HG03457 (cell line): ENCODE results near the gene KLF7.
"Not testable (repeated sequence)": the region's sequence is repeated elsewhere in the genome, so short reads cannot be mapped to it uniquely, and the experiment has no call there.

Source experiments
- ATAC-seq: cut with Tn5 transposase; IDR thresholded peaks from one replicate; pipeline ENCODE4 v1.9.1; 2021; ENCODE audit warnings: moderate number of reproducible peaks; ENCODE audit not compliant: unreplicated experiment

KLF7 gene

DNA sequence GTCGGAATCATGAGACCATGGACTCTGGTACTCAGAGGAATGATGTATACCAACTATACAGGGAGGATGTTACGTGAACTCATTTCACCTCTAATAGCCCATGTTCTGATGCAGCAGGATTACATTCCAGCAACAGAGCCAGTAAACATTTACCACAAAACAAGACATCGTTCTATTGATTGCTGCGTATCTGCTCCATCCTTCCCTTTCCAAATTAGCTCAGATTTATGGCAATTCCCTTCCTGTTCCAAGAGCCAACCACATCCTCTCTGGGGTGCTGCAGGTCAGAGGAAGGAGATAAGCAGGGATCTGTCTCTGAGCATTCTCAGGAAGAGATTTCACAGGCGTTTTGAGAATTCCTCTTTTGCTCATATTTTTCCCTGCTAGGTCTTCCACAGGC is 98.3 kb downstream of the KLF7 start:
- no peak for ATAC-seq

GRCh38 chr2:207066791-207067460 is 98.8 kb downstream of the KLF7 start:
- no peak for ATAC-seq

DNA sequence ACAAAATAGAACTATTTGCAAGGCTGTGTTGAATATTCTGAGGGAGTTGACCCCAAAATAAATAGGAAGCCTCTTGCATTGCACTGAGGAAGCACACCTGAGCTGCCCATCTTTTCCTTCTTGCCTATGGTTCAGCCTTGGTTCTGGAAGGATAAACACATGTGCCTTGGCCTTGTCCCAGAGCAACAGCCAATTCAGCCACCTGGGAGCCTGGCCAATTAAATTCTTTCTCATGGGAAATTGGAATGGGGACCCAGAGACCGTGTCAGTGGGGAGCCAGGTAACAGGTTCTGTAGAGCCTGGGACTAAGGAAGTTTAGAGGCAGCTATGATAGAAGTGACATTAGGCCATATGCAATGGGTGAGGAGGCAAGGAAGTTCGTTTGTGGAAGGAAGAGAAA is 99.6 kb downstream of the KLF7 start:
- no peak for ATAC-seq

GRCh38 chr2:207064128-207064690 is 101.5 kb downstream of the KLF7 start:
- no peak for ATAC-seq

GRCh38 chr2:207061181-207061580 is 104.6 kb downstream of the KLF7 start:
- ATAC-seq: no peak

GRCh38 chr2:207055257-207055656 is 110.5 kb downstream of the KLF7 start:
- no peak for ATAC-seq

DNA sequence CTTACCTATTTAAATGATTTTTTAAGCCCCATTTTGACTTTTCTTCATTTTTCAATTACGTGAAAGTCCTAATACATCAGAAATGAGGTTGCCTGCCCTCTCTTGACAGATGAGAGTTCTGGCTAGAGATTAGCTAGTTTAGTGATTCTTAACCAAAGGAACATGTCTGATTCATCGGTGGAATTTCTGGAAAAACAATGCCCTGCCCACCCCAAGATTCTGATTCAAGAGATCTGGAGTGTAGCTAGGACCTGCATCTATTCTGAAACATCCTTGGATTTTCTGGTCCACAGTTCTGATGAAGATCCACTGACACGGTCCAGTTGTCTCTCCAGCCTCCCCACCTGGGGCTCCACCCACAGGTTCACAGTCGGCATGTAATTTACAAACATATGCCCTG is 111.2 kb downstream of the KLF7 start:
- no peak for ATAC-seq

DNA sequence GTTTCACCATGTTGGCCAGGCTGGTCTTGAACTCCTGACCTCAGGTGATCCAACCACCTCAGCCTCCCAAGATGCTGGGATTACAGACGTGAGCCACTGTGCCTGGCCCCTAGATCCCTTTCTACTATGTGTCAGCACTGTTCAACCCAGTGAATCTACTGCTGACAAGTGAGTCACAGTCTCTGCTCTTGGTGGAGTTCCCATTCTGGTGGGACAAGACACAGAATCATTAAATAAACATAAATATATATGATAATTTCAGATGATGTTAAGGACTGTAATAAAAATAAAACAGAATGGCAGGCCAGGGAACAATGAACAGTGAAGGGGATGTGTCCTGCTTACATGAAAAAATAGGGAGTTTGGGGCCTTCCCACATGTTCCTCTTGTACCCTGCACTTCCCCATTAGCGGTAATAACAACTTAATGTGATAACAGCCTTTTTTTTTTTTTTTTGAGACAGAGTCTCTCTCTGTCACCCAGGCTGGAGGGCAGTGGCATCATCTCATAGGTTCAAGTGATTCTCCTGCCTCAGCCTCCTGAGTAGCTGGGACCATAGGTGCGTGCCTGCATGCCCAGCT is 114.3 kb downstream of the KLF7 start:
- ATAC-seq: no peak

GRCh38 chr2:207049122-207049521 is 116.6 kb downstream of the KLF7 start:
- no peak for ATAC-seq

DNA sequence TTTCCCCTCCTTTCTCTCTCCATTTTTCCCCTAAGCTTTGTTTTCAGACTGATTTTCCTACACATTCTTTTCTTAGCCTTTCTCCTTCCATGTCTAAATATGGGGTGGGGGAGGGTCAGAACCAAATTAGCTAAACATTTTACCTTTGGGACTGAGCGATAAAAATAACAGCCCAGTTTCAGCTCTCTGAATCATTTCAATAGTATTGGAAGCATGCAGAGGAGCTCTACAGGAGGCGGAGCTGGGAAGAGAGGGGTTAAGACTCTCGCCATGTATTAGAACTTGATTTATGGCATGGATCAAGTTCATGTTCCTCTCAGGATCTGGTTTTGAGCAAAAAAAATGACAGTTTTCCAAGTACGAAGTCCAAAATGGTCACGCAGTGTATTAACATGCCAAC is 117.3 kb downstream of the KLF7 start:
- no peak for ATAC-seq

GRCh38 chr2:207046724-207047123 is 119.0 kb downstream of the KLF7 start:
- ATAC-seq: no peak

- ATAC-seq: no peak
These were observed 120.2 kb downstream of the KLF7 start for GRCh38 chr2:207045531-207045930.

DNA sequence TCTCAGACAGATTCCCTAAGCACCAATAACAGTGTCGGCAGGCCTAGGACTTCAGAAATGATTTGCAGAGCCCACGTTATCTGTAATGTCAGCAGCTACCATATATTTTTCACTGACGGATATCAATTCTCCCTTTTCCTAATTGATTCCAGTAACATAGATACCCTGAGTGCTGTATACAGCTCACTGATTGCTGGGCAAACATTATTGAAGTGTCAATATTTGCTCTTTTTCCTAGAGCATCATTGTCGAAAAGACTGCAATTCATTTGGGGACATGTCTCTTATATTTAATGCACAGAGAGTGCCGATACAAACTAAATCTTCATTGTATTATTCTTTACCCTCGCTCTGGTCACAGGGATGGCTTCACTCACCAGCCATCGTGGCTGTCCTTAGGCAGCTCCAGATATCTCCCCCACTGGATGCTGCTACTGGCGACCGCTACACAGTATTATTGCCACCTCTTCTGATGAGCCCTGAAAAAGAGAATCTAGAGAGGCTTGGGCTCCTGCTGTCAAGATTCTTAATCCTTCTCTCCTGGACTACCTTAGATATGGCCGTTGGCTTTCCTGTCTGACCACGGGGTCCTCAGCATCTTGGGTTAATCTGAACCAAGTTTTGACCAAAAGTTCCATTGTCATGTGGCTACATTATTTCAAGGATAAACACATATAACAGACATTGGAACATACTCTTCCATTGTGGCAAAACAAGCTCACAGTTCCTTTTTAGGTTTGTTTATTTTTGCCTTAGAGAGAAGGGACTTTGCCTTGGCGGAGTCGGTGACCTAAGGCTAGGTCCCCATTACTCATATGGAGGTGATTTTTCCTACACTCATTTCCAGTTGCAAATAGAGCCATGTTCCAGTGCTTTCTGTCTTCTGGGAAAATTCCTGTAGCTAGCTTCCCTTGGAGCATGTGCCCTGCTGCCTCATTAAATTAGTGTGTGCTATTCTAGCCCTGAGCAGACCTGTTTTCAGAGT is 121.1 kb downstream of the KLF7 start:
- no peak for ATAC-seq

GRCh38 chr2:207042841-207043240 is 122.9 kb downstream of the KLF7 start:
- ATAC-seq: no peak

DNA sequence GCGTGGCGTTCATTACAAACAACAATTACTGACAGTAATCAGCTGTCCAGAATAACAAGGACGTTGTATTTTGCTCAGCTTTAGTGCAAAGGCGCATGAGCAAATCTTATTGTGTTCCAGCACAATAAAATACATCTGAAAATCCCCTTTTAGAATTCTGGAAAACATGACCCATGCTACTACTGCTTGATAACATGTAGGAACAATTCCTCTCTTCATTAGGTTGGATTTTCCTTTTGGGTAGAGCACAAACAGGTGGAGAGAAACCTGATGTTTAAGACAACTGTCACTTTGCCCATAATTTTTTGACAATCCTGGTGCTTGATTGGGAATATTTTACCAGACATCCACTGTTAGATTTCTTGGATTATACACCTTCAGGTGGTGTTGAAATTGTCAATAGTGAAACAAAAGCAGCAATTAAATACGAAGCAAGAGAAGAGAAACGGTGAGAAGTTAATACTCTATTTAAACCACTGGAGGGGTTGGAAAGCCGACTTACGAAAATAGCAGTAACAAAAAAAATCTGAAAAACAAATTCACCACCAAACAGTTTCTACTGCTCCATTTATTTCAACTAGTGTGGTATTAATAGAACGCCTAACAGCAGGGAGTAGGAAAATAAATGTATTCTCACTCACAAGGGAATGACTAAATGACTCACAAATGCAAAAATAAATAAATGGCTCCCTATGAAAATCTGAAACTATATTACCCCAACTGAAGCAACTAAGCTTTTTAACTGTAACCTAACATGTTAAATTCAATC is 123.8 kb downstream of the KLF7 start:
- ATAC-seq: no peak

- ATAC-seq: no peak
These were observed 124.5 kb downstream of the KLF7 start for GRCh38 chr2:207041279-207041678.

DNA sequence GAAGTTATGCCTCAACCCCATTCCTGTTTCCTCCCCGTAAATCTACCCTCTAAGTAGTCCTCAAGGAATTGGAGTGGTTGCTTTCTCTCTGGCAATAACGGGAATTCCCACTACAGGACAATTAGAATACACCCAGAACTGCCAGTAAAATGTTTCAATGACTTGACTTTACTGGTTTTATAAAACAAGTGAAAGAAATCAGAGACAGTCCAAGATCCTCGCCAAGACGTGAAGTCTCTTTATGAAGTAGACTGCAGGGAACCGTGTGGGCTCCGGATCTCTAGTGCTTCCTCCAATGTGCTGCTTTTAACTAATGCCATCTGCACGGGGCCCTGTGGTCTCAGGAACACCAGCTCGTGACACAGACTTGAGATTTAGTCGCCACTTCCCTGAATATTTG is 125.1 kb downstream of the KLF7 start:
- ATAC-seq: no peak

- no peak for ATAC-seq
These were observed 126.5 kb downstream of the KLF7 start for GRCh38 chr2:207039225-207039624.

GRCh38 chr2:207038299-207038698 is 127.4 kb downstream of the KLF7 start:
- no peak for ATAC-seq

- no peak for ATAC-seq
These were observed 127.9 kb downstream of the KLF7 start for GRCh38 chr2:207037896-207038295.

DNA sequence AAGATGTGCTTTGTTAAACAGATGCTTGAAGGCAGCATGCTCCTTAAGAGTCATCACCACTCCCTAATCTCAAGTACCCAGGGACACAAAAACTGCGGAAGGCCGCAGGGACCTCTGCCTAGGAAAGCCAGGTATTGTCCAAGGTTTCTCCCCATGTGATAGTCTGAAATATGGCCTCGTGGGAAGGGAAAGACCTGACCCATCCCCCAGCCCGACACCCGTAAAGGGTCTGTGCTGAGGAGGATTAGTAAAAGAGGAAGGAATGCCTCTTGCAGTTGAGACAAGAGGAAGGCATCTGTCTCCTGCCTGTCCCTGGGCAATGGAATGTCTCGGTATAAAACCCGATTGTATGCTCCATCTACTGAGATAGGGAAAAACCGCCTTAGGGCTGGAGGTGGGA is 128.7 kb downstream of the KLF7 start:
- not testable (repeated sequence) for ATAC-seq
